Glutamatergic neuron (in vitro differentiated cells): ENCODE results near the gene ZDHHC13. TPM values are rescaled to one million over a fixed set of nuclear protein-coding genes. Genes with fewer than 3 reads are reported as not detected.

ENCODE experiments used
- DNase-seq: peaks from one replicate; pipeline ENCODE4 v3.0.0; 2022
- H3K27ac Mint-ChIP-seq: one replicate; pipeline ENCODE4 v1.8.0; 2020; ENCODE audit warnings: mild to moderate bottlenecking, mixed read lengths, inconsistent platforms; ENCODE audit not compliant: unreplicated experiment
- H3K27me3 Mint-ChIP-seq: one replicate; pipeline ENCODE4 v1.8.0; 2020; ENCODE audit warnings: mild to moderate bottlenecking, moderate library complexity, mixed read lengths, inconsistent platforms; ENCODE audit not compliant: unreplicated experiment
- H3K36me3 Mint-ChIP-seq: one replicate; pipeline ENCODE4 v1.8.0; 2020; ENCODE audit warnings: mild to moderate bottlenecking, mixed read lengths, inconsistent platforms; ENCODE audit not compliant: unreplicated experiment
- H3K4me1 Mint-ChIP-seq: one replicate; pipeline ENCODE4 v1.8.0; 2020; ENCODE audit warnings: mild to moderate bottlenecking, low read depth, mixed read lengths, inconsistent platforms; ENCODE audit not compliant: unreplicated experiment
- H3K4me3 Mint-ChIP-seq: one replicate; pipeline ENCODE4 v1.8.0; 2020; ENCODE audit warnings: mild to moderate bottlenecking, mixed read lengths, inconsistent platforms; ENCODE audit not compliant: unreplicated experiment
- H3K9me3 Mint-ChIP-seq: one replicate; pipeline ENCODE4 v1.8.0; 2020; ENCODE audit warnings: mild to moderate bottlenecking, moderate library complexity, mixed read lengths, inconsistent platforms; ENCODE audit not compliant: unreplicated experiment
- total RNA-seq: library from RNA; stranded (reverse); fragmentation: NEBNext Ultra II Directional; extraction: Animal tissue kit (Norgen Biotek cat#: 25700); gene quantifications from one replicate; pipeline ENCODE4 v1.2.1, GENCODE V29; 2021; ENCODE audit not compliant: unreplicated experiment
- TF ChIP-seq, protein P1 (sequence below): fragments of 200-600 bp; sonication (generic); IDR thresholded peaks from one replicate; pipeline ENCODE4 v1.5.0; 2021; ENCODE audit not compliant: partially characterized antibody, unreplicated experiment

ZDHHC13 gene
- total RNA-seq, 1 donor from 2014 or later: 21.9 TPM

DNA sequence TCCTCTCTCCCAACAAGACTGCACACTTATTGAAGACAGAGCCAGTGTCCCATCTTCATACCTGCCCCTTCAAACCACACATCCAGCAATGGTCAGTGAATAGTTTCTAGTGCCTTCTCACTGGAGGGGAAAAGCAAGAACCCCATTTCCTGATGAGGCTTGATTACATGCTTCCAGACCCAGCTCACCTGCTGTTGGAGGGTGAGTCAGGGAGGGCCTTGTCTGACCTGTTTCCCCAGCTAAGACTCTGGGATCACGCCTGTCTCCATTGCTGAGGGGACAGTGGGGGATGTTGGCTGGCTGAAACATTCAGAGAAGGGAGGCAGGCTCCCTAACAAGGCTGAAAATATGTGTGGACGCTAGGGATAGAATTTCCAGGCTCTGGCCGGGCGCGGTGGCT is 27.5 kb upstream of the ZDHHC13 start:
- no peak overlapping the region for H3K27ac Mint-ChIP-seq
- no peaks in the 10 kb centered on the region for H3K27me3 Mint-ChIP-seq
- peaks cover 3% of the 10 kb centered on the region for H3K4me1 Mint-ChIP-seq
- H3K9me3 Mint-ChIP-seq: peaks cover 1% of the 10 kb centered on the region
- no peak overlapping the region for H3K4me3 Mint-ChIP-seq
- H3K36me3 Mint-ChIP-seq: no peaks in the 10 kb centered on the region
- DNase-seq: no peak
- TF ChIP-seq, protein P1, sequence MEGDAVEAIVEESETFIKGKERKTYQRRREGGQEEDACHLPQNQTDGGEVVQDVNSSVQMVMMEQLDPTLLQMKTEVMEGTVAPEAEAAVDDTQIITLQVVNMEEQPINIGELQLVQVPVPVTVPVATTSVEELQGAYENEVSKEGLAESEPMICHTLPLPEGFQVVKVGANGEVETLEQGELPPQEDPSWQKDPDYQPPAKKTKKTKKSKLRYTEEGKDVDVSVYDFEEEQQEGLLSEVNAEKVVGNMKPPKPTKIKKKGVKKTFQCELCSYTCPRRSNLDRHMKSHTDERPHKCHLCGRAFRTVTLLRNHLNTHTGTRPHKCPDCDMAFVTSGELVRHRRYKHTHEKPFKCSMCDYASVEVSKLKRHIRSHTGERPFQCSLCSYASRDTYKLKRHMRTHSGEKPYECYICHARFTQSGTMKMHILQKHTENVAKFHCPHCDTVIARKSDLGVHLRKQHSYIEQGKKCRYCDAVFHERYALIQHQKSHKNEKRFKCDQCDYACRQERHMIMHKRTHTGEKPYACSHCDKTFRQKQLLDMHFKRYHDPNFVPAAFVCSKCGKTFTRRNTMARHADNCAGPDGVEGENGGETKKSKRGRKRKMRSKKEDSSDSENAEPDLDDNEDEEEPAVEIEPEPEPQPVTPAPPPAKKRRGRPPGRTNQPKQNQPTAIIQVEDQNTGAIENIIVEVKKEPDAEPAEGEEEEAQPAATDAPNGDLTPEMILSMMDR: no peak

GRCh38 chr11:19091366-19091765 is 25.6 kb upstream of the ZDHHC13 start:
- DNase-seq: no peak
- peaks cover 1% of the 10 kb centered on the region for H3K9me3 Mint-ChIP-seq
- TF ChIP-seq, protein P1: no peak
- H3K4me3 Mint-ChIP-seq: no peak overlapping the region
- H3K36me3 Mint-ChIP-seq: no peaks in the 10 kb centered on the region
- H3K27ac Mint-ChIP-seq: no peak overlapping the region
- H3K4me1 Mint-ChIP-seq: peaks cover 3% of the 10 kb centered on the region
- H3K27me3 Mint-ChIP-seq: no peaks in the 10 kb centered on the region

GRCh38 chr11:19092342-19092741 is 24.6 kb upstream of the ZDHHC13 start:
- Mint-ChIP-seq H3K4me3 (no peak overlapping the region), H3K9me3 (peaks cover 1% of the 10 kb centered on the region), H3K4me1 (peaks cover 3% of the 10 kb centered on the region), H3K36me3 (no peaks in the 10 kb centered on the region), H3K27me3 (no peaks in the 10 kb centered on the region), H3K27ac (no peak overlapping the region)
- DNase-seq: no peak
- TF ChIP-seq, protein P1: no peak

- no peak overlapping the region for H3K4me3 Mint-ChIP-seq
- H3K4me1 Mint-ChIP-seq: peaks cover 3% of the 10 kb centered on the region
- TF ChIP-seq, protein P1: no peak
Observed at GRCh38 chr11:19092850-19093249, 24.1 kb upstream of the ZDHHC13 start.

DNA sequence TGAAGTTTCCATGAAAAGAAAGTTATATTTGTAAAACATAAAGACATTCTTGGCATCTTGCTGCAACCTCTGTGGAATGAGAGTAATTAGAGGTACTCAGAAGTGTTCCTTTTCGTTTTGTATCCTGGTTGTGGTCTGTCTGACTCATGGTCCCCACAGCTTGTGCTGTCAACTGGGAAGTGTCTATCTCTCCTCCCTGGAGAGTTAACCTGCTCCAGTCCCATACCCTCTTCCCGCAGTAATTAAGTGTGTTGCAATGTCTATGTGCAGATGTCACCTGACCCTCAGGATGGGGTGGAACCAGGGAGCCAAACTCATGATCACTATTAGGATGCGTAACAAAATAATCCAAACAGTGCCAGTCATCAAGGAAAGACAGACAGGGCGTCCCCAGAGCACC is 23.0 kb upstream of the ZDHHC13 start:
- no peak for DNase-seq
- peaks cover 3% of the 10 kb centered on the region for H3K4me1 Mint-ChIP-seq
- no peak overlapping the region for H3K4me3 Mint-ChIP-seq
- no peaks in the 10 kb centered on the region for H3K27me3 Mint-ChIP-seq
- TF ChIP-seq, protein P1: no peak
- no peaks in the 10 kb centered on the region for H3K36me3 Mint-ChIP-seq
- H3K9me3 Mint-ChIP-seq: peaks cover 1% of the 10 kb centered on the region
- no peak overlapping the region for H3K27ac Mint-ChIP-seq

More at GRCh38 chr11:19092850-19093249, 24.1 kb upstream of the ZDHHC13 start:
- Mint-ChIP-seq H3K36me3 (no peaks in the 10 kb centered on the region), H3K9me3 (peaks cover 1% of the 10 kb centered on the region), H3K27ac (no peak overlapping the region), H3K27me3 (no peaks in the 10 kb centered on the region)
- no peak for DNase-seq
